ENCODE data around the gene GTSE1. TPM values are rescaled to one million over a fixed set of nuclear protein-coding genes. Genes with fewer than 3 reads are reported as not detected.
A peak's percentile ranks its signal among the peaks of the same experiment; 100 is the strongest.

GTSE1 gene
- polyA plus RNA-seq, 2 of the 4 experiments (the other 2 are of a cell fraction), result 11.5 to 25.7 TPM

- ATAC-seq (peak; percentile 92 to 97), FAIRE-seq (no peak), DNase-seq (ENCODE audit: low read depth in 1 of 2, low spot score in 1 of 2) (peak; percentile 85)
- POLR2A ChIA-PET, result no interaction called here
- Histone ChIP-seq H3K4me2 (peak within 1 kb of the TSS; percentile 97), H3K4me1 (peaks cover 7% of the 10 kb centered on the region; the same call in 2 of the 3 replicates), H3K4me3 (peak within 1 kb of the TSS; percentile 98), H3K9me3 (no peaks in the 10 kb centered on the region), H3K27ac (peak within 1 kb of the TSS; percentile 85 to 92)
- TF ChIP-seq MAZ (IDR thresholded peaks at IDR 0.05; ENCODE audit: borderline replicate concordance, low read depth, low read length) (no peak), HMGXB4 (CRISPR knock-in tag; IDR thresholded peaks at IDR 0.05; ENCODE audit: borderline replicate concordance) (no peak), E2F6 (IDR thresholded peaks at IDR 0.05; ENCODE audit: borderline replicate concordance, low read depth) (peak; percentile 41; the same call in 1 of the 2 replicates), PHF8 (IDR thresholded peaks at IDR 0.05; ENCODE audit: borderline replicate concordance, low read depth) (peak; percentile 44; the same call in 1 of the 2 replicates), JUN (IDR thresholded peaks at IDR 0.05) (peak in 1 of 2 experiments; percentile 82; a peak in 3 of 5 replicates), POLR2A (IDR thresholded peaks at IDR 0.05; ENCODE audit: low read length) (peak; percentile 85), HOXA7 (CRISPR knock-in tag; IDR thresholded peaks at IDR 0.05) (no peak), USF2 (IDR thresholded peaks at IDR 0.05) (no peak), MAX (IDR thresholded peaks at IDR 0.05) (peak; percentile 84), PBX3 (IDR thresholded peaks at IDR 0.05) (peak; percentile 55; the same call in 1 of the 2 replicates), BCL3 (IDR thresholded peaks at IDR 0.05) (peak; percentile 48; the same call in 1 of the 3 replicates), CBX2 (IDR thresholded peaks at IDR 0.05; ENCODE audit: borderline replicate concordance, low read depth) (no peak), RNF2 (IDR thresholded peaks at IDR 0.05; ENCODE audit: borderline replicate concordance, low read depth) (no peak), HDAC2 (IDR thresholded peaks at IDR 0.05) (no peak), KDM5A (IDR thresholded peaks at IDR 0.05) (0 out of 2 replicates have a peak, but pooled peaks have one; percentile 51), CEBPB (IDR thresholded peaks at IDR 0.05) (no peak)
- 11% methylated on average over 37 of the region's 93 CpGs for WGBS (ENCODE audit: missing lambda C conversion rate)
- CTCF ChIA-PET, result interaction anchor here (0.7 to 2.0 kb wide), 3 partner anchors 11 to 213 kb away, joined by 3 to 6 read pairs (median 4); no protein-coding TSS in a partner anchor
Measured at GRCh38 chr22:46335201-46336118, 38.8 kb downstream of the GTSE1 start, which contains the start of gene TRMU. TRMU (plus strand) TSS chr22:46335714; CDS start chr22:46335765, 51 bp downstream.
